ENCODE data around the gene OSBPL8. TPM values are rescaled to one million over a fixed set of nuclear protein-coding genes. Genes with fewer than 3 reads are reported as not detected.

OSBPL8 gene
- total and polyA plus RNA-seq, 10 of the 15 experiments (the other 5 are each of a cell fraction or from before 2014, with no cell fraction given), result 10.4 to 58.0 (median 32.0) TPM

DNA sequence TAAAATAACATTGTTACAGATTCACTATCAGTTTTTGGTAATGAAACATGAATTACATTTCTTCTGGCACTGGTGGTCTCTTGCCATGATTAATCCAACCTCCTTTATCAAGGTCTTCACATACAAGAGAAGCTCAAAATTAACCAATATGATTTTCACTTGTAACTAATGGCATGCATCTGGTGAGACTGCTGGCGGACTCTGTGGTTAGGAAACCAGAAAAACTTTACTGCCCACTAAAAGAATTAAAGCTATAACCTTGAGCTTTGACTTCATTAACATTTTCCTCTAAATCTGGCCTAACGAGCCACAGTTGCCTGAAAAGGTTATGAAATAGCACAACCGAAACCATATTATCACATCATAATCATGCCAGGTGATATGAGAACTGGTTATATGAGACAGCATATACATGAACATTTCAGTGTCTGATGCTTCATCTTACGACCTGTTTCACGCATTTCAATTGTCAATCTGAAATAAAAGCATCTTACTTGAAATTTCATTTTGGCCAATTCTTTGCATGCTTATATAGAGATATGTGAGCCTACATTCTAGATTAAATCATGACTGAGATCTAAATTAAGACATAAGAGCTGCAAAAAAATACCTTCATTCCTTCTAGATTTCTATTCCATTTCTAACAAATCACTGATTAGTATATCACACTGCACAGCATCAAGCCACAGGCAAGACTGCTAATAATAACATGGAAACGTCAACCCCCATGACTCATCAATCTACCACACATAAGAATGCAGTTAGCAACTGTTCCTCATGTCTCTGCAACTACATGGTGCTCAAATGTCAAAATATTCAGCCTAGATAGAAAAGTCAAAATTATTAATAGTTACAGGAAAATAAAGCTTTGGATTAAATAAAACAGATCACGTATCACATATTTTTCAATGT is 89.3 kb downstream of the OSBPL8 start:
- BruUV-seq (replicated peaks), result no TSS peak
- ChIA-PET RAD21 (ENCODE audit: unreplicated experiment) (interaction anchor here (0.6 to 2.0 kb wide), 7 partner anchors 14 to 943 kb away, joined by 3 to 11 read pairs (median 4); partner anchors contain the start of gene OSBPL8), POLR2A (interaction anchor here (0.7 to 1.0 kb wide), 2 partner anchors 12 to 41 kb away, joined by 3 to 4 read pairs; no protein-coding TSS in a partner anchor), CTCF (interaction anchor here (1.1 to 6.3 kb wide), 9 partner anchors 10 to 321 kb away, joined by 3 to 50 read pairs (median 5); no protein-coding TSS in a partner anchor), SMC1A (ENCODE audit: uncharacterized antibody, unreplicated experiment) (interaction anchor here (0.6 to 2.6 kb wide), 10 partner anchors 10 to 125 kb away, joined by 3 to 16 read pairs (median 3); no protein-coding TSS in a partner anchor)
- H3K27ac ChIP-seq (ENCODE audit: control insufficient read depth, insufficient read depth), result no peak overlapping the region
- H3K36me3 ChIP-seq (ENCODE audit: control insufficient read depth in 2 of 2, insufficient read depth in 2 of 2, low read length in 1 of 2), result no peaks in the 10 kb centered on the region
- no peaks in the 10 kb centered on the region for H3K27me3 ChIP-seq (replicated peaks in 1 of 2; ENCODE audit: control insufficient read depth in 2 of 2, insufficient read depth in 2 of 2, low read length in 1 of 2)
- peaks cover 13% of the 10 kb centered on the region for H3K4me1 ChIP-seq (ENCODE audit: control insufficient read depth, insufficient read depth, low read length)
- FAIRE-seq, result no peak
- peak; percentile 96 for ATAC-seq
- no peak overlapping the region for H3K9ac ChIP-seq (ENCODE audit: control insufficient read depth, insufficient read depth, low read length)
- no peak overlapping the region for H3K4me3 ChIP-seq
- no peaks in the 10 kb centered on the region for H4K20me1 ChIP-seq (ENCODE audit: control insufficient read depth, insufficient read depth)
- in situ Hi-C loops (cut with MboI) (no loop called here), intact Hi-C loops (cut with micrococcal nuclease; ENCODE audit: unreplicated experiment) (loop anchor here (5.0 kb wide), 1 partner anchor 87 kb away; the partner anchor contains the start of gene OSBPL8)
- H3K79me2 ChIP-seq (ENCODE audit: control insufficient read depth, insufficient read depth, low read length), result no peaks in the 10 kb centered on the region; the same call in 1 of the 2 replicates
- H3K9me3 ChIP-seq (replicated peaks; ENCODE audit: control insufficient read depth, insufficient read depth, low read length), result no peaks in the 10 kb centered on the region
- no peak overlapping the region for H2AFZ ChIP-seq (ENCODE audit: control insufficient read depth, low read depth, low read length)
- peak overlapping the region; percentile 28; the same call in 1 of the 2 replicates for H3K4me2 ChIP-seq (ENCODE audit: control insufficient read depth, insufficient read depth)
- DNase-seq (ENCODE audit: low read depth, low spot score), result peak; percentile 25
- WGBS (ENCODE audit: insufficient coverage, insufficient replicate concordance, low lambda C conversion rate, missing lambda C conversion rate), result 42% methylated on average over 7 of the region's 7 CpGs
- no peak for TF ChIP-seq ATF3 (IDR thresholded peaks at IDR 0.05; ENCODE audit: borderline replicate concordance, extremely low read depth, low read depth, low read length)
- TF ChIP-seq MYC (IDR thresholded peaks at IDR 0.05; ENCODE audit: insufficient read depth, insufficient read length, insufficient replicate concordance, low read length, severe bottlenecking), result no peak
- TF ChIP-seq PKNOX1 (IDR thresholded peaks at IDR 0.05), result no peak
- no peak for TF ChIP-seq GABPA (IDR thresholded peaks at IDR 0.05; ENCODE audit: low read depth)
- TF ChIP-seq IKZF2 (IDR thresholded peaks at IDR 0.05), result no peak
- TF ChIP-seq CBFB (IDR thresholded peaks at IDR 0.05; ENCODE audit: low read depth), result no peak
- TF ChIP-seq, protein P1, sequence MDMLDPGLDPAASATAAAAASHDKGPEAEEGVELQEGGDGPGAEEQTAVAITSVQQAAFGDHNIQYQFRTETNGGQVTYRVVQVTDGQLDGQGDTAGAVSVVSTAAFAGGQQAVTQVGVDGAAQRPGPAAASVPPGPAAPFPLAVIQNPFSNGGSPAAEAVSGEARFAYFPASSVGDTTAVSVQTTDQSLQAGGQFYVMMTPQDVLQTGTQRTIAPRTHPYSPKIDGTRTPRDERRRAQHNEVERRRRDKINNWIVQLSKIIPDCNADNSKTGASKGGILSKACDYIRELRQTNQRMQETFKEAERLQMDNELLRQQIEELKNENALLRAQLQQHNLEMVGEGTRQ (IDR thresholded peaks at IDR 0.05; ENCODE audit: borderline replicate concordance, low read depth, low read length), result no peak
- no peak for TF ChIP-seq ZBTB40 (IDR thresholded peaks at IDR 0.05; ENCODE audit: borderline replicate concordance)
- no peak for TF ChIP-seq ZNF592 (IDR thresholded peaks at IDR 0.05)
- TF ChIP-seq LARP7 (IDR thresholded peaks at IDR 0.05), result no peak

Data from GM12878 (cell line).